ENCODE measurements around the gene EIF5. TPM values are rescaled to one million over a fixed set of nuclear protein-coding genes. Genes with fewer than 3 reads are reported as not detected.

EIF5 gene
- total and polyA plus RNA-seq, 12 donors: 35.7 to 555 (median 236) TPM

DNA sequence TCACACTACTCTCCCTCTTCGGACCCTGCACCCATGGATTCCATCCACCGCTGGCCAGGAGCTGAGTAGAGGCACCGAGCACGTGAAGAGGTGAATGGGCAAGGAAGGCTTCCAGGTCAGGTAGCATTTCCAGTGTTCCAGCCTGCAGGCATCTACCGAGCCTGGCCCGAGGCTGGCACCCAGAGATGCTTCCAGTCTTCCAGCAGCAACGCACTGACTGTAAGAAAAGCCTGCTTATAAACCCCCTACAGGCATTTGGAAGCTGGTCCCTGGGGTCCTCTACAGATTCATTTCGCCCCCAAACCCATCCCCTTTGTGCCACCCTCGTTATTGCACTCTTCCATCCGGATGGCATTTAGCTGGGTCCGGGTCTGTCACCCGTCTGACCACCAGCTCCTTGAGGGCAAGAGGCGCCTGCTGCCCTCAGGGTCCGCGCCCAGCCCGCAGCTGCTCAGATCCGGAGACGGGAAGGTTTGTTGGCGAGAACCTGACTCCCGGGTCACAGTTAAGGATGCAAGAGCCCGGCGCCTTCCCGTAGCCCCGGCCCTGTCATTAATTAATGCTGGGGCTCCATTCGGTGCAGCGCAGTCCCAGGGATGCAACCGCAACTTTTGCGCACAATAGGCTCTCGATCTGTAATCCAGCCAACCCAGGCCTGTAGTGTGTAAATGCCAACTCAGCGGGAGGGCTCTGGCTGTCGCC, 50.6 kb downstream of the EIF5 start:
- H3K4me1 ChIP-seq (replicated peaks in 1 of 2): peaks cover 18 to 35% of the 10 kb centered on the region in 2 donors
- H3K27ac ChIP-seq: peak overlapping the region in 3 of 5 donors; percentile 93 to 99 (median 95)
- H3K9me3 ChIP-seq (replicated peaks in 1 of 3): no peaks in the 10 kb centered on the region
- intact Hi-C loops (cut with DNase I): loop anchor here in 1 of 2 donors (5.0 kb wide), 1 partner anchor 37 kb away; no protein-coding TSS in a partner anchor
- H3K4me3 ChIP-seq: peak overlapping the region in 2 of 4 donors; percentile 90 to 91
- no peak for TF ChIP-seq CTCF (IDR thresholded peaks at IDR 0.05)
- no peak for TF ChIP-seq POLR2A (IDR thresholded peaks at IDR 0.05)
- DNase-seq: peak in 1 of 7 donors; percentile 33
- H3K27me3 ChIP-seq: no peaks in the 10 kb centered on the region
- H3K36me3 ChIP-seq (replicated peaks in 1 of 2): no peaks in the 10 kb centered on the region
- 9 to 16% (median 11%) methylated on average over 18 to 31 of the region's 31 CpGs for WGBS, 4 donors

GRCh38 chr14:103385152-103385928, 51.3 kb downstream of the EIF5 start, which contains the start of gene MARK3:
MARK3 (plus strand) TSS chr14:103385415; CDS start chr14:103386030, 615 bp downstream.
- peak within 1 kb of the TSS; percentile 84 to 91 (median 90) for H3K4me3 ChIP-seq
- peak within 1 kb of the TSS; percentile 93 to 99 (median 97) for H3K27ac ChIP-seq
- intact Hi-C loops (cut with DNase I): loop anchor here in 1 of 2 donors (5.0 kb wide), 1 partner anchor 38 kb away; no protein-coding TSS in a partner anchor

DNA sequence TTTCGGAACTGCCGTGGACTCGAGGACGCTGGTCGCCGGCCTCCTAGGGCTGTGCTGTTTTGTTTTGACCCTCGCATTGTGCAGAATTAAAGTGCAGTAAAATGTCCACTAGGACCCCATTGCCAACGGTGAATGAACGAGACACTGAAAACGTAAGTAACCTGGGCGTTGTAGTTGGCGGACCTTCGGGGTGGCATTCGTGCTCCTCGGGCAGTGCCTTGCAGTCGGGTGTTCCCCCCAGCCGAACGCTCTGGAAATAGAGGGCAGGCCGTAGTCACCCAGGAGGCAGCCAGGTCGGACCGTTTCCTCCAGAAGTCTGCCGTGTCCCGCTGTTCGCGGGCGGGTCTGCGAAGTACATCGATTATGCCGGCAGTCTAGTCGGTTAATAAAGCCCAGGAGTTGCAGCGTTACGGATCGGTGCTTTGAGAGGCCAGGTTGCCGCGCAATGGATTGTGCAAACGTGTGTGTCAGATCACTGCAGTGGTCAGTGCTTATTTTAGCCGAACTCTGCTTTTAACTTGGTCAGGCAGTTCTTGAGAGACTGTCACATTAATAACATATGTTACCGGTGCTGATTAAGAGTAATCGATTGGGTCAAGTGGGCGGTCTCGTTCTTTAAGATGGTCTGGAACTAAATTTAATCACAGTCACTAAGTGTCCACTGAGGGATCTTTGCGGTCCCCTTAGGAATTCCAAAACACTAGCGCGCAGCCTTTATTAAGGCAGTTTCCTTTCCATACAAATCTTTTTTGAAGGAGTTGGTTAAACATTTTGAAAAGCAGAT, 52.1 kb downstream of the EIF5 start:
- peak; percentile 34 to 67 (median 55) for DNase-seq
- intact Hi-C loops (cut with DNase I): loop anchor here in 1 of 2 donors (5.0 kb wide), 1 partner anchor 39 kb away; no protein-coding TSS in a partner anchor

More at GRCh38 chr14:103385152-103385928, 51.3 kb downstream of the EIF5 start, which contains the start of gene MARK3:
- DNase-seq: peak; percentile 96 to 99 (median 98)
- TF ChIP-seq POLR2A (IDR thresholded peaks at IDR 0.05) (peak; percentile 76 to 83), CTCF (IDR thresholded peaks at IDR 0.05) (peak in 3 of 6 experiments; percentile 18 to 30 (median 24))
- 0 to 1% (median 0%) methylated on average over 8 to 91 of the region's 91 CpGs for WGBS, 4 donors
- Histone ChIP-seq H3K4me1 (replicated peaks in 1 of 2) (peaks cover 18 to 36% of the 10 kb centered on the region in 2 donors), H3K9me3 (replicated peaks in 1 of 3) (no peaks in the 10 kb centered on the region), H3K36me3 (replicated peaks in 1 of 2) (no peaks in the 10 kb centered on the region), H3K27me3 (no peaks in the 10 kb centered on the region)

More for the DNA sequence above, 52.1 kb downstream of the EIF5 start:
- Histone ChIP-seq H3K27ac (peak overlapping the region; percentile 93 to 99 (median 97)), H3K36me3 (replicated peaks in 1 of 2) (no peaks in the 10 kb centered on the region), H3K27me3 (no peaks in the 10 kb centered on the region), H3K4me3 (peak overlapping the region; percentile 84 to 91 (median 90)), H3K4me1 (replicated peaks in 1 of 2) (peaks cover 18 to 44% of the 10 kb centered on the region in 2 donors), H3K9me3 (replicated peaks in 1 of 3) (no peaks in the 10 kb centered on the region)
- TF ChIP-seq POLR2A (IDR thresholded peaks at IDR 0.05) (peak in 1 of 2 donors; percentile 36), CTCF (IDR thresholded peaks at IDR 0.05) (no peak)
- 0 to 1% (median 0%) methylated on average over 21 to 44 of the region's 44 CpGs for WGBS, 4 donors
